Measurements from ENCODE around the gene EVPL. TPM values are rescaled to one million over a fixed set of nuclear protein-coding genes. Genes with fewer than 3 reads are reported as not detected.
A peak's percentile ranks its signal among the peaks of the same experiment; 100 is the strongest.
"Not testable (repeated sequence)": the region's sequence is repeated elsewhere in the genome, so short reads cannot be mapped to it uniquely, and the experiment has no call there.

Gene EVPL
- total RNA-seq, 2 experiments from 2014 or later: not detected

DNA sequence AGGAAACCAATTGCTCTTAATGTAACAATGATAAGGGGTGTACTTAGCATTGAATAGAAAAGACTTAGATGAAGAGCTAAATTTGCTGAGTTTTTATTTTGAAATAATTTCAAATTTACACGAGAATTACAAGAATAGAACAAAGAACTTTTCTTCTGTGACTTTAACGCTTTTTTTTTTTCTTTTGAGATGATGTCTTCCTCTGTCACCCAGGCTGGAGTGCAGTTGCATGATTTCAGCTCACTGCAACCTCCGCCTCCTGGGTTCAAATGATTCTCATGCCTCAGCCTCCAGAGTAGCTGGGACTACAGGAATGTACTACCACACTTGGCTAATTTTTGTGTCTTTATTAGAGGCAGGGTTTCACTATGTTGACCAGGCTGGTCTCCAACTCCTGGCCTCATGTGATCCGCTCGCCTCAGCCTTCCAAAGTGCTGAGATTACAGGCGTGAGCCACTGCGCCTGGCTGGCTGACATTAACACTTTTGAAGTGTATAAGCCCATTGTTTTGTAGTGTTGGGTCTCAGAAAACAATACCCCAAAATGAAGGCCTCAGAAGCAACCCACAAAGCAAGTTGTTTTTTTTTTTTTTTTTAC lies 46.0 kb downstream of the EVPL start:
- Mint-ChIP-seq H3K36me3 (ENCODE audit: low read depth) (peaks cover 10% of the 10 kb centered on the region), H3K4me1 (peaks cover 35% of the 10 kb centered on the region), H3K27me3 (no peaks in the 10 kb centered on the region), H3K27ac (peak overlapping the region; percentile 67), H3K9me3 (no peaks in the 10 kb centered on the region), H3K4me3 (peak overlapping the region; percentile 99)
- ChIA-PET CTCF (interaction anchor here (0.7 to 1.5 kb wide), 6 partner anchors 11 to 138 kb away, joined by 3 to 6 read pairs (median 4); partner anchors contain the start of gene CDK3), POLR2A (interaction anchor here (0.6 to 1.4 kb wide), 4 partner anchors 40 to 389 kb away, joined by 3 to 4 read pairs (median 3); partner anchors contain the start of genes FBF1 and MRPL38)
- no peak for DNase-seq

DNA sequence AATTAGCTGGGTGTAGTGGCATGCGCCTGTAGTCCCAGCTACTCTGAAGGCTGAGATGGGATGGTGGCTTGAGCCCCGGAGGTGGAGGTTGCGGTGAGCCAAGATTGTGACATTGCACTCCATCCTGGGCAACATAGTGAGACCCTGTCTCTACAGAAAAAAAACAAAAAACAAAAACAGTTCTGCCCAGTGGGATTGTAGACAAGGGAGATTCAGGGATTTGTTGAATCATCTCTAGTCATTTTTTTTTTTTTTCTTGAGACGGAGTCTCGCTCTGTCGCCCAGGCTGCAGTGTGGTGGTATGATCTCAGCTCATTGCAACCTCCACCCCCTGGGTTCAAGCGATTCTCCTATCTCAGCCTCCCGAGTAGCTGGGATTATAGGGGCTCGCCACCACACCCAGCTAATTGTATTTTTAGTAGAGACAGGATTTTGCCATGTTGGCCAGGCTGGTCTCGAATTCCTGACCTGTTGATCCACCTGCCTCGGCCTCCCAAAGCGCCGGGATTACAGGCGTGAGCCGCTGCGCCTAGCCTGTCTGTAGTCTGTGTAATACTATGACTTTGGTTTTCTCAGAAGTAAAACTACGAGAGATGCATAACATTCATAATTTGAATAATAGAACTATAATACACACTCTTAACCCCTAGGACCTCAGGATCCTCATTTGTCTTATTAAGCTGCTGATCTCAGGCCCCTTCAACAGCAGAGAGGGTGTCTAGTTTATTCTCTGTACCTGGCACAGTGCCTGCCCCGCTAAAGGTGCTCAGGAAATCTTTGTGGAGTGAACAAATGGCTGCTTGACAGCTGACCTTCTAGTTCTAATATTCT lies 46.7 kb downstream of the EVPL start:
- Mint-ChIP-seq H3K4me3 (peak overlapping the region; percentile 99), H3K36me3 (ENCODE audit: low read depth) (peaks cover 12% of the 10 kb centered on the region), H3K4me1 (peaks cover 41% of the 10 kb centered on the region), H3K9me3 (no peaks in the 10 kb centered on the region), H3K27ac (peak overlapping the region; percentile 98), H3K27me3 (no peaks in the 10 kb centered on the region)
- no peak for DNase-seq
- CTCF ChIA-PET: interaction anchor here (0.7 to 1.5 kb wide), 5 partner anchors 20 to 75 kb away, joined by 3 to 6 read pairs (median 4); partner anchors contain the start of gene CDK3
- POLR2A ChIA-PET: interaction anchor here (0.5 to 1.4 kb wide), 5 partner anchors 39 to 390 kb away, joined by 3 to 4 read pairs (median 3); partner anchors contain the start of genes FBF1 and MRPL38

DNA sequence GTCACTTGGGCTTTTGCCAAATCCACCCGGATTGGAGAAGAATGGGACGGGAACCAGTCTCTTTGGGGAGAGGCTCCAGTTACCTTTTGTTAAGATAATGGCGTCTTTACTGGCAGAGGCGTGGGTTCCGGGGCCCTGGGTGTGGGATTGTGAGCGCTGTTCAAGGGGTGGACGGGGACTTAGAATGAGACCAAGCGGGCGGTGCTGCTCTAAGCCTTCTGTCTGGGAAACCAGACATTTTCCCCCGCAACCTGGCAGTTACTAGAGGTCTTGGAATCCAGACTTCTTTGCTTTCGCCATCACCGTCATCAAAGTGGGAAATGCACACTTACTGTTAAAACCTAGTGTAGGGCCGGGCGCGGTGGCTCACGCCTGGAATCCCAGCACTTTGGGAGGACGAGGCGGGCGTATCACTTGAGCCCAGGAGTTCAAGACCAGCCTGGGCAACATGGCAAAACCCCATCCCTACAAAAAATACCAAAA lies 47.4 kb downstream of the EVPL start:
- peaks cover 41% of the 10 kb centered on the region for H3K4me1 Mint-ChIP-seq
- peak overlapping the region; percentile 98 for H3K27ac Mint-ChIP-seq
- no peaks in the 10 kb centered on the region for H3K9me3 Mint-ChIP-seq
- CTCF ChIA-PET: interaction anchor here (1.3 kb wide), 1 partner anchor 74 kb away, joined by 3 read pairs; no protein-coding TSS in a partner anchor
- H3K4me3 Mint-ChIP-seq: peak overlapping the region; percentile 99
- H3K27me3 Mint-ChIP-seq: no peaks in the 10 kb centered on the region
- peaks cover 12% of the 10 kb centered on the region for H3K36me3 Mint-ChIP-seq (ENCODE audit: low read depth)
- POLR2A ChIA-PET: interaction anchor here (0.5 to 1.4 kb wide), 3 partner anchors 39 to 75 kb away, joined by 3 to 4 read pairs (median 3); partner anchors contain the start of genes FBF1 and MRPL38
- no peak for DNase-seq

DNA sequence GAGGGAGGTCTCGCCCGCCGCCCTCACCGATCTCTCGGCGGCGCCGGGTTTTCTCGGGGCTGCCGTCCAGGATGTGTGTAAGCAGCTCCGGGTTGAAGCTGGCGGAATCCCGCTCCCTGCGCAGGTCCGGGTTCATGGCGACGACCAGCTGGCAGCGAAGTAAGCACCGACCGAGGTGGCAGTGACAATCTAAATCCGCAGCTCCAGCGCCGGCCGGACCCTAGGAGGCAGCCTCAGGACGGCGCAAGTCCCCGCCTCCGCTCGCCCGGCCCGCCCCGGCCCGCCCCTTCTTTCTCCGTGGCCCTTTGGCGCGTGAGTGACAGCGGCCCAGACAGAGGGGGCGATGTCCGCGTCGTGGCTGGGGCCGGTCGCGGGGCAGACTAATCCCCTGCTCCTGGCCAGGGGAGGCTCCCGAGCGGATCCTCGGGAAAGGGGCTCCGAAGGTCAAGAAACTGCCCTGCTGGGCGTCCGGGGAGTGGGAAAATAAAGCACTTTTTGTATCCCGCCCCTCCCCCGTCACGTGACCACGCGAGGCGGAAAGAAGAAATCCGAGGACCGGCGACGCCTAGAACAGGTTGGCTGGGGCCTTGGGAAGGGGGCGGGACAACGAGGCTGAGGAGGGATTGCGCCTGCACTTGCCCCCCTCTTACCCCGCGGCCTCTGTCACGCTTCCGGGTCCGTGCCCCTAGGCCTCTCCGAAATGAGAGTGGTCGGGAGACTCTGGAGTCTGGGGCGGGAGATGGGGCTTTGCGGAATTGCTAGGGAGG lies 48.0 kb downstream of the EVPL start, which contains the start of the genes ACOX1 and TEN1:
TSS of gene ACOX1 (minus strand) at position 229 of the 767 bp plus-strand sequence. CDS start at position 136, 93 bp downstream.
TSS of gene TEN1 (plus strand) at position 303 of the 767 bp plus-strand sequence. CDS start 6,953 bp downstream, outside the sequence.
- Mint-ChIP-seq H3K27ac (peak within 1 kb of the TSS; percentile 98), H3K4me3 (peak within 1 kb of the TSS; percentile 99), H3K27me3 (no peaks in the 10 kb centered on the region), H3K4me1 (peaks cover 41% of the 10 kb centered on the region), H3K36me3 (ENCODE audit: low read depth) (peaks cover 15% of the 10 kb centered on the region), H3K9me3 (no peaks in the 10 kb centered on the region)
- ChIA-PET POLR2A (interaction anchor here (0.6 to 1.9 kb wide), 10 partner anchors 9 to 374 kb away, joined by 3 to 7 read pairs (median 4); partner anchors contain the start of genes FBF1, MRPL38 and PRPSAP1), CTCF (interaction anchor here (1.2 to 1.4 kb wide), 3 partner anchors 14 to 57 kb away, joined by 3 to 4 read pairs (median 3); no protein-coding TSS in a partner anchor)
- peak; percentile 96 for DNase-seq

DNA sequence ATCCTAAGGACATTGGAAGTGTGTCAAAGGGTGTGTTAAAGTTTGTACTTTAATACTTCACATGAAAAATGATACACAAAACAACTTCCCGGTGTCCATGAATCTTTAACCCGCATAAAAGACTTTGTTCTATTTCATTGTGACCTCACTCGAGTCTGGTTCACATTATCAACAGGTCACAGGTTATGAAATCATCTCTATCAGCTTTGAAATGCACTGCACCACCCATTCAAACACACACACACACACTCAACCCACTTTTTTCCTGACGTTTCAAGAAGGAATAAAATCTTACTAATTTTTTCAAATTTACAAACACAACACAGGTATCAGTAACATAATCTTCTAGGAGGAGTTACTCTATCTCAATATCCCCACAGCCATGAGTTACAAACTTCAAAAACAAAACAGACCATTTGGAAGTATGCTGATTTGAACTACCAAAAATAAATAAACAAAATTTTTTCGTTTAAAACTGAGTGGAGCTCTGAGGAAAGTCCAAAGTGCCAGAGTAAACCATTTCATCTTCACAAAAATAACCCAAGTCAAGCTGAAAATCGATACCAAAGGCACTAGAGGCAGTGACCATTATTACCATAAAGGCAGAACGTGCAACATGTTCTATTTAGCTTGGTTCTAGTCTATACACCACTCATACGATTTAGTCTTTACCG lies 50.8 kb downstream of the EVPL start:
- H3K36me3 Mint-ChIP-seq (ENCODE audit: low read depth): peaks cover 24% of the 10 kb centered on the region
- ChIA-PET CTCF (interaction anchor here (1.2 kb wide), 1 partner anchor 35 kb away, joined by 4 read pairs; the partner anchor contains the start of gene FBF1), POLR2A (no interaction called here)

DNA sequence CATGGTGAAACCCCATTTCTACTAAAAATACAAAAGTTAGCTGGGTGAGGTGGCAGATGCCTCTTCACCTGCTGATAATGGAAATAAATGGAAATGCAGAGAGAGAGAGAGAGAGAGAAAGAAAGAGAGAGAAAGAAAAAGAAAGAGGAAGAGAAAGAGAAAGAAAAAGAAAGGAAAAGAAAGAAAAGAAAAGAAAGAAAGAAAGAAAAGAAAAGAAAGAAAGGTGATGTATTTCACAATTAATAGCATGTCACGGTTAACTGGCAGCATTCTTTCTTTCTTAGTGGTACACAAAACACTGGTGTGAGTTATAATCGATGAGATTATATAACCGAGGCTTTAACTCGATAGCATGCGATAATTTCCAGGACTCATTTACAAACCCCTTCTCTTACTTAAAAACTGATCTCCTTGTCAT lies 51.3 kb downstream of the EVPL start:
- H3K27ac Mint-ChIP-seq: no peak overlapping the region
- DNase-seq: no peak
- H3K36me3 Mint-ChIP-seq (ENCODE audit: low read depth): peaks cover 26% of the 10 kb centered on the region
- H3K4me1 Mint-ChIP-seq: peaks cover 41% of the 10 kb centered on the region
- H3K9me3 Mint-ChIP-seq: no peaks in the 10 kb centered on the region
- POLR2A ChIA-PET: no interaction called here
- CTCF ChIA-PET: interaction anchor here (0.7 kb wide), 1 partner anchor 103 kb away, joined by 3 read pairs; no protein-coding TSS in a partner anchor
- H3K4me3 Mint-ChIP-seq: no peak overlapping the region
- H3K27me3 Mint-ChIP-seq: no peaks in the 10 kb centered on the region

More for the DNA sequence above, 50.8 kb downstream of the EVPL start:
- H3K9me3 Mint-ChIP-seq: no peaks in the 10 kb centered on the region
- H3K4me3 Mint-ChIP-seq: no peak overlapping the region
- no peaks in the 10 kb centered on the region for H3K27me3 Mint-ChIP-seq
- peak overlapping the region; percentile 31 for H3K27ac Mint-ChIP-seq
- DNase-seq: no peak
- H3K4me1 Mint-ChIP-seq: peaks cover 42% of the 10 kb centered on the region

DNA sequence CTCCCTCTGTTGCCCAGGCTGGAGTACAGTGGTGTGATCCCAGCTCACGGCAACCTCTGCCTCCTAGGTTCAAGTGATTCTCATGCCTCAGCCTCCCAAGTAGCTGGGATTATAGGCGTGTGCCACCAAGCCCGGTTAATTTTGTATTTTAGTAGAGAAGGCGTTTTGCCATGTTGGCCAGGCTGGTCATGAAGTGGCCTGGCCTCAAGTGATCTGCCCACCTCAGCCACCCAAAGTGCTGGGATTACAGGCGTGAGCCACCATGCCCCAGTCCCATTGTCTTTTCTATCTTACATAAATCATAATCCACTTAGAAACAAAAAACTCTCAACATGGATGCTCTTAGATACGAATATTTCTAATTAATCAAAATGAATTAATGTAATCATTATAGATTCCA lies 51.9 kb downstream of the EVPL start:
- DNase-seq, POLR2A ChIA-PET, H3K27ac Mint-ChIP-seq, H3K27me3 Mint-ChIP-seq, H3K4me3 Mint-ChIP-seq, H3K9me3 Mint-ChIP-seq: not testable (repeated sequence)
- Mint-ChIP-seq H3K36me3 (ENCODE audit: low read depth) (peaks cover 28% of the 10 kb centered on the region), H3K4me1 (peaks cover 40% of the 10 kb centered on the region)
- CTCF ChIA-PET: interaction anchor here (0.7 kb wide), 1 partner anchor 102 kb away, joined by 3 read pairs; no protein-coding TSS in a partner anchor

DNA sequence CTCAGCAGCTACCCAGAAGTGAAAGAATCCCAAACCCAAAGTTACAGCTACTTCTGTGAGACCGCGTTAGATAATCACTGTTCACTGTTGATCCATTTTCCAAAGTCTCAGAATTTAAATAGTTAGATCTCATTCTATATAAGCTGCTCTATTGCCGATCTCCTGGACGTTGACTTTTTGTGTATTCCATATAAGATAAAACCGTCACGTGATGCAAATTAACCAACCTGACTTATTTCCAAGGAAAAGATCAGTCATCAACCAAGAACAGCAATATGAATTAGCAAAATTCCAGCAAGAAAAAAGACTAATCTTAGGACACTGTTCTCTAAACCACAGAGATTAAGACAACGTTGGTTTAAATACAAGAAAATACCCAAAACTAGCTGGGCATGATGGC lies 56.5 kb downstream of the EVPL start:
- Mint-ChIP-seq H3K4me3 (no peak overlapping the region), H3K27ac (no peak overlapping the region), H3K4me1 (peaks cover 14% of the 10 kb centered on the region), H3K27me3 (no peaks in the 10 kb centered on the region), H3K36me3 (ENCODE audit: low read depth) (peaks cover 17% of the 10 kb centered on the region), H3K9me3 (no peaks in the 10 kb centered on the region)
- CTCF ChIA-PET: interaction anchor here (0.6 to 1.5 kb wide), 3 partner anchors 30 to 333 kb away, joined by 3 to 4 read pairs (median 3); partner anchors contain the start of gene CDK3
- POLR2A ChIA-PET: interaction anchor here (1.5 kb wide), 1 partner anchor 8 kb away, joined by 5 read pairs; the partner anchor contains the start of genes ACOX1 and TEN1
- DNase-seq: no peak

DNA sequence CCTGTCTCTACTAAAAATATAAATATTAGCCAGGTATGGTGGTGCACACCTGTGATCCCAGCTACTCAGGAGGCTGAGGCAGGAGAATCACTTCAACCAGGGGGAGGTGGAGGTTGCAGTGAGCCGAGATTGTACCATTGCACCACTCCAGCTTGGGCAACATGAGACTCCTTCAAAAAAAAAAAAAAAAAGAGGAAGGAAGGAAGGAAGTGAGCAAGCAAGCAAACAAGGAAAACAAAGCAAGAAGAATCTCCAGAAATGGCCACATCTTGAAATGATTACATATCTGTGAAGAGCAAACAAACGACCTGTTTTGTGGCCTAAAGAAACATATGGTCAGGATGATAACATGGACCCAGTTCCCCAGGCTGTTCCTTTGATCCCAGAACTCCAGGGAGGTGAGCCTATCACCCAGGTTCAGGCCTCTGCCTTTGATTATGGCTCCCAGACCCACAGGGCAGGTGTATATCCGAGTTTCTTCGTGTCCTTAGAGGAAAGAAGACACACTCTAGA lies 57.0 kb downstream of the EVPL start:
- Mint-ChIP-seq H3K9me3 (no peaks in the 10 kb centered on the region), H3K4me1 (peaks cover 12% of the 10 kb centered on the region), H3K27ac (no peak overlapping the region), H3K4me3 (no peak overlapping the region), H3K36me3 (ENCODE audit: low read depth) (peaks cover 17% of the 10 kb centered on the region), H3K27me3 (no peaks in the 10 kb centered on the region)
- DNase-seq: no peak
- POLR2A ChIA-PET: interaction anchor here (1.5 kb wide), 1 partner anchor 9 kb away, joined by 5 read pairs; the partner anchor contains the start of genes ACOX1 and TEN1
- CTCF ChIA-PET: interaction anchor here (1.5 kb wide), 1 partner anchor 30 kb away, joined by 4 read pairs; the partner anchor contains the start of gene CDK3

DNA sequence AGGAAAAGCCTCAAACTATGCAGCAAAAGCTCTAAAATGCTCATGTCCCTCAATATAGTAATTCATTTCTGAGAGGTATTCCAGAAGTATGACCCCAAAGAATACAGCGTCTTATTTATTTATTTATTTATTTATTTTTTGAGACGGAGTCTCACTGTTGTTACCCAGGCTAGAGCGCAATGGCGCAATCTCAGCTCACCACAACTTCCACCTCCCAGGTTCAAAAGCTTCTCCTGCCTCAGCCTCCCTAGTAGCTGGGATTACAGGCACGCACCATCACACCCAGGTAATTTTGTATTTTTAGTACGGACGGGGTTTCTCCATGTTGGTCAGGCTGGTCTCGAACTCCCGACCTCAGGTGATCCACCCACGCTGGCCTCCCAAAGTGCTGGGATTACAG lies 58.1 kb downstream of the EVPL start:
- H3K4me1 Mint-ChIP-seq: peaks cover 12% of the 10 kb centered on the region
- CTCF ChIA-PET: interaction anchor here (1.0 kb wide), 1 partner anchor 31 kb away, joined by 3 read pairs; the partner anchor contains the start of gene CDK3
- DNase-seq, H3K4me3 Mint-ChIP-seq, H3K9me3 Mint-ChIP-seq, H3K27ac Mint-ChIP-seq, H3K27me3 Mint-ChIP-seq: not testable (repeated sequence)
- POLR2A ChIA-PET: interaction anchor here (0.8 kb wide), 1 partner anchor 10 kb away, joined by 4 read pairs; the partner anchor contains the start of genes ACOX1 and TEN1
- peaks cover 13% of the 10 kb centered on the region for H3K36me3 Mint-ChIP-seq (ENCODE audit: low read depth)

DNA sequence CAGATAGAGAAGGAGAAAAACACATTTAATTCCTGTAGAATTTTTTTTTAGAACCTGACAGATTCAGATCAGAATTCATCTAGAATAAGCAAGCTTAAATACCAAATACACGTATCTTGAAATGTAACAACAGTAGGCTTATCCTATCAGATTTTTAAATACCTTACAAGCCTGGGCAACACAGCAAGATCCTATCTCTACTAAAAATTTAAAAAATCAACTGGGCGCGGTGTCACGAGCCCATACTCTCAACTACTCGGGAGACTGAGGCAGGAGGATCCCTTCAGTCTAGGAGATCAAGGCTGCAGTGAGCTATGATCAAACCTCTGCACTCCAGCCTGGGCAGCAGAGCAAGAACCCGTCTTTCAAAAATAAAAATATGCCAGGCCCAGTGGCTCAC lies 61.6 kb downstream of the EVPL start:
- Mint-ChIP-seq H3K9me3 (no peaks in the 10 kb centered on the region), H3K4me3 (no peak overlapping the region), H3K27me3 (no peaks in the 10 kb centered on the region), H3K27ac (no peak overlapping the region), H3K36me3 (ENCODE audit: low read depth) (no peaks in the 10 kb centered on the region), H3K4me1 (peaks cover 8% of the 10 kb centered on the region)
- DNase-seq: no peak
- CTCF ChIA-PET: interaction anchor here (0.6 to 0.9 kb wide), 4 partner anchors 11 to 39 kb away, joined by 3 to 5 read pairs (median 4); partner anchors contain the start of gene ACOX1
- POLR2A ChIA-PET: interaction anchor here (1.6 kb wide), 1 partner anchor 13 kb away, joined by 5 read pairs; the partner anchor contains the start of genes ACOX1 and TEN1

Data from activated CD4-positive, alpha-beta memory T cell treated with anti-CD3 and anti-CD28 coated beads, Interleukin-2, amount 10 ng/mL, durations not matched to agents 7 days and 5 days (primary cell).